NCI-H526 treated with DMSO at 0.1 percent for 48 hours (cell line): ENCODE measurements around the gene AGAP9.
A peak's percentile ranks its signal among the peaks of the same experiment; 100 is the strongest.
"Not testable (repeated sequence)": the region's sequence is repeated elsewhere in the genome, so short reads cannot be mapped to it uniquely, and the experiment has no call there.

Experiments
- DNase-seq: peaks from one replicate; lab custom pipeline; 2025; lab: John Stamatoyannopoulos, UW

AGAP9 gene

GRCh38 chr10:47485943-47486342, 37.5 kb downstream of the AGAP9 start:
- not testable (repeated sequence) for DNase-seq

DNA sequence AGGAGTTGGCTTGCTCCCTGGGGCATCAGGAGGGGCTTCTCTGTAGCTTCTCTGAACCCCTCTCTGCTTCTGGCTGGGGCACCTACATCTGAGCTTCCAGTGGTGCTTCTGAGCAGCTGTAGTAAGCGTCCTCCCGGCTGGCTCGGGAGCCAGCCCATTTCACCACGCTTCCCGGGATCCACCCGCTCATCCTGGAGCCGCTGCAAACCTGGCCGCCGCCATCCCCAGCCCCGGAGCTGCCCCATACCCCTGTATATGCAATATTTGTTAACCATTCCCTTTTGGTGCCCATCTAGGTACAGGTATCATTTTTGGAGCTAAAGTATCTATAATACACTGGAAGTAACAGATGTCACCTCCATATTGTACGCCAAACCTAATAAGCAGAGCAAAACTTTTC, 38.7 kb downstream of the AGAP9 start:
- DNase-seq, result not testable (repeated sequence)

- DNase-seq, result not testable (repeated sequence)
Measured at GRCh38 chr10:47483923-47484322, 39.5 kb downstream of the AGAP9 start, which contains the start of gene ANXA8. TSS of gene ANXA8 (minus strand) at chr10:47484115. CDS start at chr10:47483933, 182 bp downstream.

- not testable (repeated sequence) for DNase-seq
Measured at GRCh38 chr10:47482367-47482766, 41.1 kb downstream of the AGAP9 start.

- DNase-seq, result not testable (repeated sequence)
Measured at GRCh38 chr10:47481768-47482181, 41.7 kb downstream of the AGAP9 start.

- not testable (repeated sequence) for DNase-seq
Measured at GRCh38 chr10:47481182-47481766, 42.2 kb downstream of the AGAP9 start.

GRCh38 chr10:47480133-47480532, 43.3 kb downstream of the AGAP9 start:
- not testable (repeated sequence) for DNase-seq

- DNase-seq, result not testable (repeated sequence)
Measured at GRCh38 chr10:47478114-47478513, 45.3 kb downstream of the AGAP9 start.

DNA sequence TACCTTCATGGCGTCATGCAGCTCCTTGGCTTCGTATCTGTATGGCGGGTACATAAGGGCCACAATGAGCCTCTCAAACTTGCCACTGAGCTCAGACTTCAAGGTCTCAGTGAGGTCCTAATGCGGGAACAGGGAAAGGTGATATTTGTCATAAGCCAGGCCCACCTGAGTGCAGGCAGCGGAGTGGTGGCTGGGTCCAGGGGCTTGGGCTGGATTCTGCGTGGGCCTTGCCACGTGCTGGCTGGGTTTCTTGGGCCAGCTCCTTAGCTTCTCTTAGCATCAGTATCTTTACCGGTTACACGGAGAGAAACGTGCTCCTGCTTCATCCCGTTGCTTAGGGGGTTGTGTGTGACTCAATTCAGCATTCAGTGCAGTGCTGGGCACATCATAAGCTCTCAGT, 46.4 kb downstream of the AGAP9 start:
- not testable (repeated sequence) for DNase-seq

- DNase-seq, result not testable (repeated sequence)
Measured at GRCh38 chr10:47475101-47475500, 48.3 kb downstream of the AGAP9 start.

DNA sequence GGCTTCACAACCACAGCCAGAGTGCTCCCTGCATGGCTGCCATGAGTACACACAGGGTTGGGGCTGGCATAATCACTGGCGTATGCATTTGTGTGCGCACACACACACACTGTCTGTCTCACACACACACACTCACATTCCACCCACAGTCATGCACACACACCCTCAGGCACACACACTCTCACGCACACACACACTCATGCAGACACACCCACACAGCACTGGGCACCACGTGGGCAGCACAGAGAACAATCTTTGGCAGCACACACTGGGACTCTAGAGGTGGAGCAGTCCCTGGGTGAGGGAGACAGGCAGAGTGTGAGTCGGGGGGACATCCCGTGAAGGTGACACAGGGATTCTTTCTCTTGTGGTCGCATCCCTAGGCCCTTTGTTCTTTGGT, 49.9 kb downstream of the AGAP9 start:
- DNase-seq, result not testable (repeated sequence)

DNA sequence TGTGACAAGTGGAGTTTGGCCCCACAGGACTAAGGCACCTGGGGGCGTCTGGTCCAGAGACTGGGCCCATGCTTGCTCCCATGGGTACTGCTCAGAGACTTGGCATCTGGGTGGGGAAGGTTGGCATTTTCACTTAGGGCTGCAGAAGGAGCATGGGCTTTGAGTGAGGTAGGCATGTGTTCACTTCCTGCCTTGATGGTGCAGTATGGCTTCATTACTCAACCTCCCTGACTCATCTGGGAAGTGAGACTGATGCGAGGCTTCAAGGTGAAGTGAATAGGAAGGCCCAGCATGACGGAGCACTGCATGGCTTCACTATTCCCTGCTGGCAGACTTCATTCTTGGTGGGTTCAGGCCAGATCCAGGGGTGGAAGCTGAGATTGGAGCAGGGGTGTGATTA, 50.8 kb downstream of the AGAP9 start:
- DNase-seq, result not testable (repeated sequence)

- DNase-seq, result not testable (repeated sequence)
Measured at GRCh38 chr10:47472072-47472471, 51.4 kb downstream of the AGAP9 start.

DNA sequence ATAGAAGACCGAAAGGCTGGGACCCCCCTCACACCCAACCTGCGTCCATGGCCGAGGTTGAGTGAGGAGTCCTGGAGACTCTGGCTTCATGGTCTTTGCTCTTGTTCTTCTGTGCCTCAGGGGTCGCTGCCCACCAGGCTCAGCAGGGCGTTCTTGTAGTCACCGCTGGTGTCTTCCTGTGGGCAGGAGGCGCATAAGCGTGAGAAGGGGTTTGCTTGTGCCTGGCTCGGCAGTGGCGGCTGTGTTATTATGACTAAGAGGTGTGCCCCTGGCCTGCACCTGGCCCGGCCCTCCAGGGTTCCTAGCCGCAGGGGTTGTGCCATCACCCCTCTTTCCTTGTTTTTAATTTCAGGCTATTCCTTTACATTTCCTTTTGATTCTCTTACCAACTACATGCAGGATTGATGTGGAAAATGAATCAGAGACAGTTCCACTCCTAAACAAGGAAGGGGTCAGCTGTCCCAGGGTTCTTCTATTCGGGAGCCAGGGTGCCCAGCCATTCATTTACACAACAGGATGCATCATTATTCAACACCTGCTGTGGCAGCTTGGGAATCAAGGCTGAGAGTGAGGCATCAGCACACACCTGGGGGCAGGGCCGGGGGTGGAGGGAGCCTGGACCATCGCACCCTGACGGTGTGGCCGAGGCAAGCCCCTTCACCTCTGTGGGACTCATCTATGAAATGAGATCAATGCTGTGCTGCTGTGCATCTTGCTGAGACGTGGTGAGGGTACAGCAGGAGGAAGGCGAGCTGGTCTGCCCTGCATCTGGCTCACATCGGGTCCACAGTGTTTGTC, 54.5 kb downstream of the AGAP9 start:
- not testable (repeated sequence) for DNase-seq

DNA sequence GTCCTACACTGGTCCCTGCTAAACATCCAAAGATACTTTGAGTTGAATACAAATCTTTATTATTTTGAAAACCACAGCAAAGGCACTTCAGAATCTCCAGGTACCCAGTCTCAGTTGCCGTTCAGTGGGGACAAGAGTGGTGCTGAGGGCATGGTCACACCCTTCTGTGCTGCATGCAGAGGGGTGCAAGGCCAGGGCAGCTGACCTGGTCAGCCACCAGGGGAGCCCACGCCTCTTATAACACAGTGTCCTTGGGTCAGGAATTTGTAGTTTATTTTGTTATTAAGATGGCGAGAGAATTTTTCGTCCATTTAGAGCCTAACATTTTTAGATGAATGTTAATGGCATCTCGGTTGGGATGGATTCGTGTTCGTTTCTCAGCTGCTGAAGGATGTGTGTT, 55.5 kb downstream of the AGAP9 start:
- not testable (repeated sequence) for DNase-seq

- DNase-seq, result not testable (repeated sequence)
Measured at GRCh38 chr10:47467458-47467857, 56.0 kb downstream of the AGAP9 start.

DNA sequence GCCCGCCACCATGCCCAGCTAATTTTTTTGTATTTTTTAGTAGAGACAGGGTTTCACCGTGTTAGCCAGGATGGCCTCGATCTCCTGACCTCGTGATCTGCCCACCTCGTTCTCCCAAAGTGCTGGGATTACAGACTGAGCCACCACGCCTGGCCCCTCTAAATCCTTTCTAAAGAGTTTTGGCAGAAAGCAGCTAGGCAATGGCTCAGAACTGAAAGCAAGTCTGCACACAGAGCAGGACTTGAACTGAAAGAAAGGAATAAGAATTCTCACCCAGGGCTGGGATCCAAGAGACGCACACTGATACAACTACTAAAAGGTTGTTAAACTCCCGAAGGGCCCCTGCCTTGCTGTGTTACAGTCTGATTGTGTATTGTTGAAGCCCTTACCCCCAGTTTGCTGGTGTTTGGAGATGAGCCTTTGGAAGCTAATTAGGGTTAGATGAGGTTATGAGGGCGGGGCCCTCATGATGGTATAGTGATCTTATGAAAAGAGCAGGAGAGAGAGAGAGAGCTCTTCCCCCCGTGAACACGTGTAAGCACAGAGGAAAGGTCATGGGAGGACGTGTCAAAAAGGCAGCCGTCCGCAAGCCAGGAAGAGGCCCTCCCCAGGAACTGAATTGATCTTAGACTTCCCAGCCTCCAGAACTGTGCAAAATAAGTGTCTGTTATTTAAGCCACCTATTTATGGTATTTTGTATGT, 58.1 kb downstream of the AGAP9 start:
- not testable (repeated sequence) for DNase-seq

DNA sequence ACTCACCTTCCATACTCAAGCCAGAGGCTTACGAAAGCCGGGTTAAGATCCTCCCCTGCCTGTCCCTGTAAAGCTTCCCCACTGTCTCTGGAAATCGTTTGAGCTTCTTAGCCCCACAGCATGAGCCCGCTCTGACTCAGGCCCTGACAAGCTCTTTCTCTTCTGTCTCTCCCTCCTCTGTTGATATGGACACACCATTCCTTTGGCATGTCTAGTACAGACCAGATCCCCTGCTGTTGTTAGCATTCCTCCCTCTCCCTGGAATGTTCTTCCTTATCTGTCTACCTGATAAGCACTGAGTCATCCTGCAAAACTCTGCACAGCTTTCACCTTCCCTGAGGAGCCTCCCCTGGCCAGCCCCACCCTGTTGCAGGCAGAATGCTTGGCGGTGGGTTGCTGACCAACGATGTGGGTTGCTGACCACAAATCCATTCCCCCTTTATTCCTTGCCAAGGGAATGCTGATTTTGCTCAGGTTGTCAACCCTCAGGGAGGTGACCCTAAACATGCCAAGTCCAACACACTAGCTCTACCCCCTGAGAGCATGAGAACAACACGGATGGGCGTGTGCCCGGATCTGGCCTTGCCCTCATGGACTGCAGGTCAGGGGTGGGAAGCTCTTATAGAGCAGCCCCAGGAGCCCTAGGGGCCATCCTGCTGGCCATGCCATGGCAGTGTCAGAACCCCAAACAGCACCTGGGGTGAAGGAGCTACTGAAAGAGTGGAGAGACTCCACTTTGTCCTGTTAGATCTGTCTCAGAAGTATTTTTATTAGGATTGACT, 60.7 kb downstream of the AGAP9 start:
- not testable (repeated sequence) for DNase-seq

GRCh38 chr10:47461261-47461687, 62.2 kb downstream of the AGAP9 start:
- DNase-seq, result peak; percentile 9

- no peak for DNase-seq
Measured at GRCh38 chr10:47458466-47459154, 64.8 kb downstream of the AGAP9 start.

DNA sequence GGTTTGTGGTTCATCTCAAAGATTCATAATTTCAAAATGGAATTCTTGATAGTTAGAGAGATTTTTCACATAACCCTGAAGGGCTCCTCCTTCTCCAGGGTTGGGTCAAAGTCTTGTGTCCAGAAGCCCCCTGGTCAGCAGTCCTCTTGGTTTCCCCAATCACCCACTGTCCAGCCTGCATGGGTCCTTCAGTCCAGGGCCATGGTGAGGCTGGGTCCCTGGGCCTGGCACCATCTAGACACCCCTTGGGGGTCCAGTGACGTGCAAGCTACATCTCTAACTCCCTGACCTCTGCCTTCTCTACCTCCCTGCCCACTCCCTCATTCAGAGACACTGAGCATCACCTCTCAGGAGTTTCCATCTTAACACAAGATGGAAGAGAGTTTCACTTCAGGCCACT, 65.6 kb downstream of the AGAP9 start:
- DNase-seq, result no peak
